GM12878 (cell line): ENCODE results near the gene HADH. TPM values are rescaled to one million over a fixed set of nuclear protein-coding genes. Genes with fewer than 3 reads are reported as not detected.

Experiments used
- BRCA1 ChIP-seq: IDR thresholded peaks from 2 replicates; pipeline ENCODE4 v1.6.1; 2011; ENCODE audit warnings: low read depth, low read length, improper control_type of control experiment
- CHD2 ChIP-seq: IDR thresholded peaks from 2 replicates; pipeline ENCODE4 v1.6.1; 2011; ENCODE audit warnings: low read depth, low read length, improper control_type of control experiment, borderline replicate concordance
- E2F4 ChIP-seq: IDR thresholded peaks from 2 replicates; pipeline ENCODE4 v1.6.1; 2012; ENCODE audit warnings: low read depth, low read length, improper control_type of control experiment
- IRF4 ChIP-seq: IDR thresholded peaks from 2 replicates; pipeline ENCODE4 v1.6.1; 2011; ENCODE audit warnings: low read depth, low read length
- MXI1 ChIP-seq: fragments of 150-350 bp; IDR thresholded peaks from 2 replicates; pipeline ENCODE4 v1.6.1; 2011; ENCODE audit warnings: low read depth, mild to moderate bottlenecking, inconsistent platforms, low read length, improper control_type of control experiment
- SKIL ChIP-seq: fragments of 450-650 bp; IDR thresholded peaks from 2 replicates; pipeline ENCODE4 v1.6.1; 2017; ENCODE audit warnings: mild to moderate bottlenecking, low read depth, inconsistent platforms; ENCODE audit not compliant: poor library complexity, severe bottlenecking
- SMAD5 ChIP-seq: IDR thresholded peaks from 2 replicates; pipeline ENCODE4 v1.6.1; 2016; ENCODE audit warnings: antibody characterized with exemption, low read depth
- USF1 ChIP-seq: IDR thresholded peaks from 2 replicates; pipeline ENCODE4 v1.6.1; 2011; ENCODE audit warnings: borderline replicate concordance, low read depth, mild to moderate bottlenecking, moderate library complexity, mixed read lengths, low read length; ENCODE audit not compliant: insufficient read depth; ENCODE audit errors: extremely low read length
- ZNF622 ChIP-seq: fragments of 450-650 bp; IDR thresholded peaks from 2 replicates; pipeline ENCODE4 v1.6.1; 2017; ENCODE audit warnings: mild to moderate bottlenecking, inconsistent platforms
- polyA plus RNA-seq, 11 experiments: library from polyadenylated mRNA; depleted of rRNA in 4 of 11; unstranded in 6 of 11; stranded (reverse) in 5 of 11; fragments of >200 nt; fragmentation: Nextera tagmentation in 4 of 11; fragmentation: Illumina TruSeq in 1 of 11; extraction: Ambion mirVana in 4 of 11; extraction: Trizol in 1 of 11; gene quantifications; 1 replicate in 1 of 11; 2 replicates in 10 of 11; pipeline versions ENCODE4 v1.2.1 to v1.2.3, GENCODE V29; 2011 to 2016; ENCODE audit warnings: inconsistent platforms in 2 of 11, missing spikeins in 2 of 11, low read depth in 1 of 11
- total RNA-seq, 4 experiments: library from RNA; depleted of rRNA in 3 of 4; stranded (reverse); fragments of >200 nt in 3 of 4; fragmentation: Illumina TruSeq in 1 of 4; extraction: Trizol in 1 of 4; gene quantifications; 2 replicates each; pipeline versions ENCODE4 v1.2.1 to v1.2.3, GENCODE V29; 2013 to 2021
- TF ChIP-seq, protein P1 (sequence below): fragments of 150-350 bp; IDR thresholded peaks from 2 replicates; pipeline ENCODE4 v1.6.1; 2014; ENCODE audit warnings: mild to moderate bottlenecking, low read depth, low read length

HADH gene
- total and polyA plus RNA-seq, 10 of the 15 experiments (the other 5 are each of a cell fraction or from before 2014, with no cell fraction given) = 20.3 to 97.9 (median 76.6) TPM

DNA sequence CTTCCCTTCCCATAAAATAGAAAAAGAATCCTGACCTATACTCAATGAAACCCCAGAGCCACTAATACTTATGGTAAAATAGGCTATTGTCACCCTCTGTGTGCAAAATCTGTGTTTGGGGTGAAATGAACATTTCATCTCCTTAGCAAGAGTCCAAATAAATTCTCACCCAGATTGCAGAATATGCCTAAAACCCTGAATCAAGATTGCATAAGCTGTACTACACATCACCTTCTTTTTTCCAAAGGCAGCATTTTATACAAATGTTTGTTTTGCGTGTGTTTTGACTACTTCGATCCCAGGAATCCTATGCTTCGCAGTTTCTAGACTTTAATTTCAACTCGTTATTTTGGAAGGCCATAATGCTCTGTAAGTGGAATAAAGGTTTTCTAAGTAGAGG, 12.2 kb upstream of the HADH start (continued):
- no peak for TF ChIP-seq USF1
- TF ChIP-seq, protein P1, sequence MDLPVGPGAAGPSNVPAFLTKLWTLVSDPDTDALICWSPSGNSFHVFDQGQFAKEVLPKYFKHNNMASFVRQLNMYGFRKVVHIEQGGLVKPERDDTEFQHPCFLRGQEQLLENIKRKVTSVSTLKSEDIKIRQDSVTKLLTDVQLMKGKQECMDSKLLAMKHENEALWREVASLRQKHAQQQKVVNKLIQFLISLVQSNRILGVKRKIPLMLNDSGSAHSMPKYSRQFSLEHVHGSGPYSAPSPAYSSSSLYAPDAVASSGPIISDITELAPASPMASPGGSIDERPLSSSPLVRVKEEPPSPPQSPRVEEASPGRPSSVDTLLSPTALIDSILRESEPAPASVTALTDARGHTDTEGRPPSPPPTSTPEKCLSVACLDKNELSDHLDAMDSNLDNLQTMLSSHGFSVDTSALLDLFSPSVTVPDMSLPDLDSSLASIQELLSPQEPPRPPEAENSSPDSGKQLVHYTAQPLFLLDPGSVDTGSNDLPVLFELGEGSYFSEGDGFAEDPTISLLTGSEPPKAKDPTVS = no peak
- no peak for TF ChIP-seq BRCA1
- no peak for TF ChIP-seq SKIL
- no peak for TF ChIP-seq MXI1
- TF ChIP-seq IRF4 = no peak
- no peak for TF ChIP-seq CHD2
- TF ChIP-seq E2F4 = no peak
- no peak for TF ChIP-seq ZNF622
- TF ChIP-seq SMAD5 = no peak
